Left ventricle myocardium superior (tissue), 1 donor: ENCODE results near the gene OIP5. TPM values are rescaled to one million over a fixed set of nuclear protein-coding genes. Genes with fewer than 3 reads are reported as not detected.
A peak's percentile ranks its signal among the peaks of the same experiment; 100 is the strongest.
"Not testable (repeated sequence)": the region's sequence is repeated elsewhere in the genome, so short reads cannot be mapped to it uniquely, and the experiment has no call there.

ENCODE experiments used
- ATAC-seq: fragments of 200-7000 bp; cut with Tn5 transposase; one replicate; pipeline ENCODE4 v1.9.1; 2020; ENCODE audit warnings: mild to moderate bottlenecking, moderate library complexity
- DNase-seq: peaks from one replicate; pipeline ENCODE4 v3.0.0-alpha.2; 2020
- intact Hi-C: fragments of 100-400 bp; cut with micrococcal nuclease; formaldehyde crosslinking; loops from one replicate; pipeline ENCODE4 v1.11.0; 2022
- total RNA-seq: library from RNA; stranded (reverse); fragmentation: NEBNext Ultra II Directional; extraction: Animal tissue kit (Norgen Biotek cat#: 25700); gene quantifications from one replicate; pipeline ENCODE4 v1.2.1, GENCODE V29; 2021
- donor health status: DM: no; HTN: yes; CAD: no; lungs with severe emphysema.

Gene OIP5
- total RNA-seq, 1 donor from 2014 or later: not detected

DNA sequence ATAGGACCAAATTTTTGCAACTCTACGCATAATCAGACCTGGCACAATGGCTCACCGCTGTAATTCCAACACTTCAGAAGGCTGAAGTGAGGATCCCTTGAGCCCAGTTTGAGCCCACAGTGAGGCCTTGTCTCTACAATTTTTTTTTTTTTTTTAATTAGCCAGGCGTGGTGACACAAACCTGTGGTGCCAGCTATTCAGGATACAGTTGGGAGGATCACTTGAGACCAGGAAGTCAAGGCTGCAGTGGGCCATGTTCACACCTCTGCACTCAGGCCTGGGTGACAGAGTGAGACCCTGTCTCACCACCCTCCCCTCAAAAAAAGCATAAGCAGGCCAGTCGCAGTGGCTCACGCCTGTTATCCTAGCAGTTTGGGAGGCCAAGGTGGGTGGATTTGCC is 24.7 kb downstream of the OIP5 start:
- ATAC-seq (no peak), DNase-seq (no peak)
- intact Hi-C loops: no loop called here

DNA sequence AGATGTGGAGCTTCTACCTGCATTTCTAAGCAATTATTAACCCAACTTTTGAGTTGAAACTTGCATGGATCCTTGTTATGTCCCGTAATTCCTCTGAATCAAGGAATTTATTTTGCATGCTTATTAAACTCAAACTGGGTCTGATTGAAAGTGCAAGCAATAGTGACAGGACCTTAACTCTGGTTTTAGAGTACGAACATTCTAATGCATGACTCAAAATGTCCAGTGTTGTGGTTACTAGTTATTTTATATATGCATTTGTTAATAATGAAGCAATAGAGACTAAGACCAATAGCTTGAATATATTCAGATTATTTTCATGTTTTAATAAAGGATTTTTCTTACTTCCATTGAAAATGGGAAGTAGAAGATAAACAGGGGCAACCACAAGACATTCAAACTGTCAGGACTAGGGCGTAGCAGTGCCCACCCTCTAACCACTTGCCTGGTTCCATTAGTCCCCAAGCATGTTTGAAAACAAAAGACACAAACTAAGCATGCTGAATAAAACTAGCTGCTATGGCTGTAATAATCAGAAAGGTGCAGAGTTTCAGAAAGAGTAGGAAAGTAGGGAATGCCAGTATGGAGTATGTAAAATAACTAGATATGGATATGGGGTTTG is 28.1 kb downstream of the OIP5 start:
- no peak for ATAC-seq
- intact Hi-C loops: no loop called here
- no peak for DNase-seq

DNA sequence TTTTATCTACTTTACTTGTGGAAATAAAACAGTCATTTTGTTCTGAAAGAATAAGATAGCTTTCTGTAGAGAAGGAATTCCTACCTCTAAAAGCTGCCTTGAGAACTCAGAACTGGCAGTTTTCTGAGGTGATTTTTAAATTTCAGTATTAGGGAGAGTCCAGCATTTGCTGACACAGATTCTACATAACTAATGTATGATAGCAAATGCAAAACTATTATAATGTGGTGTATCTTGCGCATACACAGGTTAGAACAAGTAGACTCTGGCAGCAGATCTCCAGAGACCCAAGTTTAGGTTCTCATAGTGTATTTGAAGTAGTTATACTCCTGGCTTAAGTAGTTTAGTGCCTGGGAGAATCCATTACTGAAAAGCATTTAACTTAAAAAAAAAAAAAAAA is 30.8 kb downstream of the OIP5 start:
- intact Hi-C loops: no loop called here
- no peak for DNase-seq
- ATAC-seq: no peak

DNA sequence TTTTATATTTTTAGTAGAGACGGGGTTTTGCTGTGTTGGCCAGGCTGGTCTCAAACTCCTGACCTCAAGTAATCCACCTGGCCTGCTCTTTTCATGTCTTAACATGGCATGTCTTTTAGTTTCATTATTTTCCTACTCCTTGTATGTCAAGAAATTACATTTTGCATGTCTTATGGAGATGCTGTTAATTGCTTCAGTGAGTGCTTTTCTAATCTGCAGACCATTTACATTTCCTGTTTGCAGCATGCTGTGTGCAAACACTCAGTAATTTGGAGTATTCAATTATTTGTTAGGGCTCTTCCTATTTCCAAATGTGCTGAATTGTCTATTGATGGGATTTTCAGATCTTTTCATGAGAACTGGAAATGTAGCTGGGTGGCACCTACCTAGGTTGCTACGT is 31.3 kb downstream of the OIP5 start:
- DNase-seq, intact Hi-C loops, ATAC-seq: not testable (repeated sequence)

DNA sequence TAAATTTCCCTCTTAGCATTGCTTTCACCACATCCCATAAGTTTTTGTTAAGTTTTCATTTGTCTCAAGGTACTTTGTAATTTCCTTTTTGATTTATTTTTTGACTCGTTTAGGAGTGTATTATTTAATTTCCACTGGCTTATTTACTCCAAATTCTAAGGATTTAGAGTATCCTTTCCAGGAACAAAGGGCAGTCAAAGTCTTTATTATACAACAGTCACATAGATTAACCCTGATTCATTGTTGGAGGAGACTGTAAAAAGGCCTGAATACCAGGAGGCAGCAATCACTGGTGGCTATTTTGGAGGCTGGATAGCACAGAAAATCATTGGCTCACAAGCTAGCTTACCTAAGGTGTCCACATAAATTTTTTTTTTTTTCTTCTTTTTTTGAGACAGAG is 39.9 kb downstream of the OIP5 start:
- ATAC-seq (no peak), DNase-seq (no peak)
- intact Hi-C loops: no loop called here

DNA sequence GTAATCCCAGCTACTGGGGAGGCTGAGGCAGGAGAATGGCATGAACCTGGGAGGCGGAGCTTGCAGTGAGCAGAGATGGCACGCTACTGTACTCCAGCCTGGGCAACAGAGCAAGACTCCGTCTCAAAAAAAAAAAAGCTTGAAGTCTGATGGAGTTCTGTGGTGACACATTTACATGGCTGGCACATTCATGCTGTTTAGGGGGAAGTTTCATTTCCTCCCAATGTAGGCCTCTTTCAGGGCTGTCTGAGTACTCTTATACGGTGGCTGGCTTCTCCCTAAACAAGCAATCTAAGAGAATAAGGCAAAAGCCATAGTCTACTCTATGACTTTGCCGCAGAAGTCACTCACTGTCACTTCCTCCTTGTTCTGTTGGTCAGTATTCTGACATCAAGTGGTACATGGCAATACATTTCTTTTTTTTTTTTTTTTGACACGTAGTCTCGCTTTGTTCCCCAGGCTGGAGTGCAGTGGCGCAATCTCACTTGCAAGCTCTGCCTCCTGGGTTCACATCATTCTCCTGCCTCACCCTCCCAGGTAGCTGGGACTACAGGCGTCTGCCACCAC is 41.2 kb downstream of the OIP5 start:
- ATAC-seq (peak; percentile 40), DNase-seq (no peak)
- intact Hi-C loops: no loop called here

DNA sequence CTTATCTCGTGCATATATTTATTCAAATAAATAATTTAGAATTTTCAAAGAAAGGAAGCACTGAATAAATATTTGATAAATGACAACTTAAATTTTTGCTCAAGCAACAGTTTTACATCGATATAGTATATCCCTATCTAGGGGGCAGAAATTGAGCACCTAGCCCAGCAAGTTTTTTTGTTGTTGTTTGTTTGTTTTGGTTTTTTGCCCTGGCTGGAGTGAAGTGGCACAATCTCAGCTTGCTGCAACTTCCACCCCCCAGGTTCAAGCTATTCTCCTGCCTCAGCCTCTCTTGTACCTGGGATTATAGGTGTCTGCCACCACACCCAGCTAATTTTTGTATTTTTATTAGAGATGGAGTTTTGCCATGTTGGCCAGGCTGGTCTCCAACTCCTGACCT is 42.4 kb downstream of the OIP5 start:
- intact Hi-C loops: no loop called here
- DNase-seq (no peak), ATAC-seq (no peak)

DNA sequence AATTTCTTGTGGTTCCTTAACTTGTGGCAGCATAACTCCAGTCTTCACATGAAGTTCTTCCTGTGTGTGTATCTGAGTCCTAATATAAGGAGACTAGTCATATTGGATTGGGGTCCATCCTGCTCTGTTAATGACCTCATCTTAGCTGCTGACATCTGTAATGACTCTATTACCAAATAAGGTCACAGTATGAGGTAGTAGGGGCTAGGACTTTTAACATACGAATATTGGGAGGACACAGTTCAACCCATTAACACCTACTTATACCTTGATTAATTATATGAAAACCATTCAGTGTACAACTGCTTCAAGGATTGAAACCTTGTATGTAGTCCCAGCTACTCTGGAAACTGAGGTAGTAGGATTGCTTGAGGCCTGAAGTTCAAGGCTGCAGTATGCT is 43.9 kb downstream of the OIP5 start:
- DNase-seq: no peak
- ATAC-seq: no peak
- intact Hi-C loops: no loop called here

DNA sequence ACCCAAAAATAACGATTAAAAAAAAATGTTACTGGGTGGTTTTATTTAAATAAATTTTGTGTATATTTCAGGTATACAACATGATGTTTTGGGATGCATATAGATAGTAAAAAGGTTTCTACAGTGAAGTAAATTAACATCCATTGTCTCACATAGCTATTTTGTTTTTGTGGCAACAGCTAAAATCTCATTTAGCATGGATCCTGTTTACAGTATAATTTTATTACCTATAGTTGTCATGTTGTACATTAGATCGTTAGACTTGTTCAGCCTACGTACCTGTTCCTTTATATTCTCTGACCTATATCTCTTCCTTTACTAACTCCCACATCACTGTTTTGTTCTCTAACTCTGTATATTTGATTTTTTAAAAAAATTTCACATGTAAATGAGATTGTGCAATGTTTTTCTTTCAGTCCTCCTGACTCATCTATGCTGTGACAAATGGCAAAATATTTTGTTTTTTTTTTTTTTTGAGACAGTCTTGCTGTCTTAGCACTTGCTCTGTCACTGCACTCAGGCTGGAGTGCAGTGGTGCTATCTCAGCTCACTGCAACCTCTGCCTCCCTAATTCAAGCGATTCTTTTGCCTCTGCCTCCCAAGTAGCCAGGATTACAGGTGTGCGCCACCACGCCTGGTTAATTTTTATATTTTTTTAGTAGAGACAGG is 45.6 kb downstream of the OIP5 start:
- intact Hi-C loops: no loop called here
- DNase-seq: no peak
- ATAC-seq: no peak

DNA sequence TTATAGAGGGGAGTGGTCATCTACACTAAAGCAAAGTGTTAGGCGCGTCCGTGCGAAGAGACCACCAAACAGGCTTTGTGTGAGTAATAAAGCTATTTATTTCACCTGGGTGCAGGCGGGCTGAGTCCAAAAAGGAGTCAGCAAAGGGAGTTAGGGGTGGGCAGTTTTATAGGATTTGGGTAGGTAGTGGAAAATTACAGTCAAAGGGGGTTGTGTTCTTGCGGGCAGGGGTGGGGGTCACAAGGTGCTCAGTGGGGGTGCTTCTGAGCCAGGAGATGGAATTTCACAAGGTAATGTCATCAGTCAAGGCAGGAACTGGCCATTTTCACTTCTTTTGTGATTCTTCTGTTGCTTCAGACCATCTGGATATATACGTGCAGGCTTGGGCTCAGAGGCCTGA is 47.1 kb downstream of the OIP5 start:
- DNase-seq: no peak

DNA sequence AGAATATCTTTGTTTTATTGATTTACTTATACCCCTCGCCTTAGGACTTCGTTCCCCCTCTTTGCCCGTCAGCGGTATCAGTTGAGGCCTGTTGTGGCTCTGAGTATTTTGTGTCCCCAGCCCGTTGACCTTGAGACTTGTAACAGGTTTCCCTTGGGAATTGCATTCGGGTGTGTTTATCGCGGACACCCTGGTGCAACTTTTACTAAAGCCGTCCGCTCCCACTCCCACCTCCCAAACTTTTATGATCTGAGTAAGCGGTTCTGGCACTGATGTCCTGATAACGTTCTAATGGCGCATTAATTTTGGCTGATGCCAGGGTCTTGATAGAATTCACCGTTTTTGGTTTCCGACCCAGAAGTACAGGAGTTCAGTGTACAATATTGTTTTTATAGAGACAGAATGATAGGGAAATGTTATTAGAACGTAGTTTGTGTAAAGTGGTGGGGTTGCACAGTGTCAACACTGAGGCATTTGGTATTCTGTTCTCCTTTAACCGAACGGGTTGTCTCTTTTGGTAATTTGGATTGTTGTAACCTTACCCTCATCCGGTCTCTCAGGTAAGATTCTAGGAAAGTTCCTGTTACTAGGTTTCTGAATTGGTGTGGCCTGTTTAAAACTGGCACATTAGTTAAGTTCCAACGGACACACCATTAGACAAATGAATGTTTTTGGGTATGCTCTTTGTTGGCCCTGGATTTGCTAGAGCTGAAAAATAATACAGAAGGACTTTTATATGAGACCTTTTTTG is 47.8 kb downstream of the OIP5 start:
- intact Hi-C loops: no loop called here
- ATAC-seq (peak; percentile 54), DNase-seq (peak; percentile 30)

More for the DNA sequence above, 47.1 kb downstream of the OIP5 start:
- intact Hi-C loops: no loop called here
- no peak for ATAC-seq

DNA sequence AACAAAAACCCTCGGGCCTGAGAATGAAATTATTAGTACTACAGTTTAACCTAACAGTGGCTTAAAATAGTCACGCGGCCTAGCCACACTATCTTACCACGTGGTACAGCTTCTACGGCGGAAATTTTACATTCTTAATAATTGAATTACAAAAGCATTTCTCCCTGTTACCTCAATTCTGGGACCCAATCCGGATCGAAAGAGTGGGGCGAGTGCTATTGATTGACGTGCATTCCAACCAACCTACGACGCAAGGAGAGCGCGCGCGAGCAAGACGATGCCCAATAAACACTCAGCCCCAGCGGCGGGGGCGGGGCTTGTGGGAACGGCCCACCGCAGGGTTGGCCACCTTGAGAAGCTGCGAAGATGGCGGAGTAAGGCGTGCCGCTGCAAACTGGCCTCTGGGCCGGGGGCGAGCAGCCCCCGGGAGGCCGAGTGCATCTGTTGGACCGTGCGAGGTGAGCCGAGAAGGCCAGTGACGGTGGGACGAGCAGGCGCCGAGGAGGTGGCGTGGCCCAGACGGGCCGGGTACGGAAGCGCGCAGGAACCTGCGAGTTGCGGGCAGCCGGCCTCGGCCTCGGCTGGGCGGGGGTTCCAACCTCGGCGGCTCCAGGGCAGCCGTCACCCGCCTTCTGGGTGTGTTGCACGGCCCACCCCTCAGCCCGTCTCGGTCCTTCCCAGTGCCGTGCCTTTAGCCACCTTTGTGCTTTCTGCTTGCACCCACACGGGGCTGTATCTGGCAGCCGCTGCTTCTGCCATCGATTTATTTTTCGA is 48.6 kb downstream of the OIP5 start:
- intact Hi-C loops: no loop called here
- DNase-seq (peak; percentile 98), ATAC-seq (peak; percentile 99)

DNA sequence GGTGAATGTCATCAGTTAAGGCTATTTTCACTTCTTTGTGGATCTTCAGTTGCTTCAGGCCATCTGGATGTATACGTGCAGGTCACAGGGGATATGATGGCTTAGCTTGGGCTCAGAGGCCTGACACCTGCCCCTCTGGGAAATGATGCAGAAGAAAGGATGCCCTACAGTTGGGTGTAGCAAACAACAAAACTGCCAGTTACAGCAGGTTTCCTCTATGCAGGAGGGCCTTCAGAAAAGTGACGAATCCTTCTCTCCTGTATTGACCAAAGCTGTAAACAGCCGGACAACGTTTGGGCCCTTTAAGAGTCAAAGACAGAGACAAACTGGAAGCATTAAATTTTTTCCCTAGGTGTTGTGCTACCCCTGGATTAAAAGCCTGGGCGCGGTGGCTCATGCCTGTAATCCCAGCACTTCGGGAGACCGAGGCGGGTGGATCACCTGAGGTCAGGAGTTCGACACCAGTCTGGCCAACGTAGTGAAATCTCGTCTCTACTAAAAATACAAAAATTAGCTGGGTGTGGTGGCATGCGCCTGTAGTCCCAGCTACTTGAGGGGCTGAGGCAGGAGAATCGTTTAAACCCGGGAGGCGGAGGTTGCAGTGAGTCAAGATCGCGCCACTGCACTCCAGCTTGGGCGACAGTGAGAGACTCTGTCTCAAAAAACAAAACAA is 49.3 kb downstream of the OIP5 start:
- DNase-seq, intact Hi-C loops, ATAC-seq: not testable (repeated sequence)

DNA sequence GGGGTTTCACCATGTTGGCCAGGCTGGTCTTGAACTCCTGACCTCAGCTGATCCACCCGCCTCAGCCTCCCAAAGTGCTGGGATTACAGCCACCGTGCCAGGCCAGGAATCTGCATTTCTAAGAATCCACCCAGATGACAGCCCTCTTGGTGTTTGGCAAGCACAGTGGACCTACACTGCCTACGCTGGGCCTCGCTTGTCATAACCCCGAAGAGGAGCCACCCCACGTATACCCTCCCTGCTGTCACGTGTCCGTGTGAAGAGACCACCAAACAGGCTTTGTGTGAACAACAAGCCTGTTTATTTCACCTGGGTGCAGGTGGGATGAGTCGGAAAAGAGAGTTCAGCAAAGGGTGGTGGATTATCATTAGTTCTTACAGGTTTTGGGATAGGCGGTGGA is 50.0 kb downstream of the OIP5 start:
- intact Hi-C loops: not testable (repeated sequence)

DNA sequence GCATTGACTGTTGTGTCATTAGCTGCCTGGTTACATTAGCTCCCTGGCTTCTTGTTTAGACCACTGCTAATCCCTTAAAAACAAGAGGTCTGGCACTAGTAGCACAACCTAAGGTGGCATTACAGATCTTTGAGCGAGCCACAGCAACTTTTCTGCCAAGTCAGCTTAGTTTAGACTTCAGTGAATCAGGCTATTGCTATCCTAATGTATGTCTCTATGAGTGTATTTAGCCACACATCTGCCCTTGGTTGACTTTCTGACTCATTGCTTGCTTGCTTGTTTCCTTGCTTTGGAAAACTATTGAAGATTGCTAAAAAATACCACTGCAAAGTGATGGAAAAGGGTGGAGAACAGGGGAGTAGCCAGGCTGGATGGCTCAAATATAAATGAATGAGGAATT is 51.2 kb downstream of the OIP5 start:
- DNase-seq (no peak), ATAC-seq (no peak)
- intact Hi-C loops: no loop called here

More for the DNA sequence above, 50.0 kb downstream of the OIP5 start:
- ATAC-seq, DNase-seq: not testable (repeated sequence)

DNA sequence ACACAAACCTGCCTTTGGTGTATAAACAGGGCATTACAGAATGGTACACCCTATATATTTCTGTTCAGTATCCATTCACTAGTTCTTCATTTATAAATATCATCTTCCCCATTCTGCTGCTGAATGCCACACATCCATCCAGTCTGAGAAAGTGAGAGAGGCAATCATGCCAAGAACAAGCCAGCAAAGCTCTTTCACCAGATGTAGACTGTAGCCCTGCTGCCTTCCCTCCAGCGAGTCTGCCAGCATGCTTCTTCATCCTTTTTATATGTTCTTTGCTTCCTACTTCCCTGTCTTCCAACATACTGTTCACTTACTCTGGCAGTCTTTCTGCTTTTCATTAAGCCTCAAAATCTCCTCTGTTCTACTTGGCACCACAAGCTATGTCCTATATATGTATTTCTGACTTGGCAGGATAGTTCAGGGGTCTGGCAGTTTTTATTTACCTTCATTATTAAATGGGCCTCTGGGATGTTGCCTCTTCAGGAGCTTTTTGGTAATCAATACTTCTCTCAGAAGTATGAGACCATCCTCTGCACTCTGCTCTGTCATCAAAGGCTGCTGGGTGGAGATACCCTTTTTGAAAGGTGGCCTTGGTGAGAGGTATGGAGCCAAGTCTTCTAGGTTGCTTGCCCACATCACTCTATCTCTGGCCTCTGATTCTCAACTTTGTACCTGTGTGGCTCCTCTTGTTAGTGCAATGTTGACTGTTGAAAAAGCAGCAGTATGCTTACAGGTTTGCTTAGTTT is 52.7 kb downstream of the OIP5 start:
- DNase-seq: no peak
- intact Hi-C loops: no loop called here
- ATAC-seq: no peak

DNA sequence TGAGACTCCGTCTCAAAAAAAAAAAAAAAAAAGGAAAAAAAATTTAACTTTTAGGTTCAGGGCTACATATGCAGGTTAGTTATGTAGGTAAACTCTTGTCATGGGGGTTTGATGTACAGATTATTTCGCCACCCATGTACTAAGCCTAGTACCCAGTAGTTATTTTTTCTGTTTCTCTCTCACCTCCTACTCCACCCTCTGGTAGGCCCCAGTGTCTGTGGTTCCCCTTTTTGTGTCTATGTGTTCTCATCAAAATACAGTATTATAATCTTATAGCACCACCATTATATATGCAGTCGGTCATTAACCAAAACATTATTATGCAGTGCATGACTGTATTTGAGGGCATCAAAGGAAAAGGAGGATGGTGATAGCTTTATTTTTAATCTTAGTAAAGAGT is 54.1 kb downstream of the OIP5 start:
- DNase-seq (no peak), ATAC-seq (no peak)
- intact Hi-C loops: no loop called here

DNA sequence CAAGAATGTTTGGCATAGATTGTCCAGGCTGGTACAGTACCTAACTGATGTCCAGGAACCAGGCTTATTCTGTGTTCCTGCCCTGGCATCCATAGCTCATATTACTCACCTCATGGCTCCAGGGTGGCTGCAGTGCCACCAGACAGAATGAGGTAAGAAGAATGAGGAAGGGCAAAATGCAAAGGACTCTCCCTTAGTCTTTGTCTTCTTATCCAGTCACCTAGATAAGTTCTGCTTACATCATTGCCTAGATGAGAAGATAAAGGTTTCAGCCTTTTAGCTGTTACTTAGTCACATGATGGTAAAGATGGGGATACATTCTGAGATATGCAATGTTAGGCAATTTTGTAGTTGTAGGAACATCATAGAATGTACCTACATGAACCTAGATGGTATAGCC is 55.6 kb downstream of the OIP5 start:
- ATAC-seq (no peak), DNase-seq (no peak)
- intact Hi-C loops: no loop called here
